T47D (cell line): Measurements from ENCODE around the gene PER2.

Experiments
- DNase-seq, 2 experiments: peaks; one replicate each; pipeline versions ENCODE4 v3.0.0 to v3.0.0-alpha.2; 2011 to 2012; ENCODE audit warnings: low read depth in 1 of 2, low spot score in 1 of 2
- JUND ChIP-seq: IDR thresholded peaks from 2 replicates; pipeline ENCODE4 v1.6.1; 2012; ENCODE audit warnings: low read depth
- in situ Hi-C: cut with HindIII; loops from 2 replicates; pipeline ENCODE4 v1.10.0; 2016; ENCODE audit warnings: low sequenced_read_pairs, low pct_unique_long_range_greater_than_20kb

PER2 gene

GRCh38 chr2:238305092-238305862 lies 16.9 kb upstream of the PER2 start:
- no peak for TF ChIP-seq JUND
- DNase-seq = peak in 1 of 2 experiments; percentile 60
- in situ Hi-C loops = no loop called here

GRCh38 chr2:238304116-238304515 lies 15.7 kb upstream of the PER2 start:
- no peak for DNase-seq
- in situ Hi-C loops = no loop called here
- TF ChIP-seq JUND = no peak

- no peak for DNase-seq
- in situ Hi-C loops = no loop called here
- TF ChIP-seq JUND = no peak
These were observed 14.3 kb upstream of the PER2 start for GRCh38 chr2:238302751-238303150.

GRCh38 chr2:238302087-238302486 lies 13.7 kb upstream of the PER2 start:
- in situ Hi-C loops = no loop called here
- no peak for DNase-seq
- no peak for TF ChIP-seq JUND

GRCh38 chr2:238299803-238300202 lies 11.4 kb upstream of the PER2 start:
- TF ChIP-seq JUND = no peak
- in situ Hi-C loops = no loop called here
- peak; percentile 33 to 54 for DNase-seq

GRCh38 chr2:238296638-238297457 lies 8.4 kb upstream of the PER2 start:
- no peak for DNase-seq
- in situ Hi-C loops = no loop called here
- no peak for TF ChIP-seq JUND

GRCh38 chr2:238295144-238296112 lies 7.0 kb upstream of the PER2 start:
- TF ChIP-seq JUND = no peak
- in situ Hi-C loops = no loop called here
- no peak for DNase-seq

- TF ChIP-seq JUND = no peak
- no peak for DNase-seq
- in situ Hi-C loops = no loop called here
These were observed 6.2 kb upstream of the PER2 start for GRCh38 chr2:238294393-238295143.

- TF ChIP-seq JUND = no peak
- DNase-seq = no peak
- in situ Hi-C loops = no loop called here
These were observed 5.6 kb upstream of the PER2 start for GRCh38 chr2:238294046-238294392.

GRCh38 chr2:238291550-238292281 lies 3.3 kb upstream of the PER2 start:
- in situ Hi-C loops = no loop called here
- no peak for TF ChIP-seq JUND

More at GRCh38 chr2:238291550-238292281, 3.3 kb upstream of the PER2 start:
- DNase-seq = no peak
